Stomach (tissue), 4 donors: ENCODE data around the gene RFX4.

Experiments used
- CTCF ChIP-seq, 7 experiments: fragments of 450-650 bp in 4 of 7; fragments of 200-600 bp in 3 of 7; sonication (generic) in 3 of 7; IDR thresholded peaks; one replicate each; pipeline ENCODE4 v1.5.1; 2016 to 2019; ENCODE audit warnings: antibody characterized with exemption in 7 of 7, control low read depth in 2 of 7, mild to moderate bottlenecking in 1 of 7
- POLR2A ChIP-seq, 4 donors: fragments of 450-650 bp; IDR thresholded peaks; one replicate each; pipeline ENCODE4 v1.6.1; 2016; ENCODE audit warnings: antibody characterized with exemption in 4 of 4, control low read depth in 2 of 4, mild to moderate bottlenecking in 1 of 4, moderate library complexity in 1 of 4
- POLR2AphosphoS5 ChIP-seq, 3 donors: sonication (generic); formaldehyde crosslinking; IDR thresholded peaks; one replicate each; pipeline ENCODE4 v1.6.1; 2016; ENCODE audit warnings: antibody characterized with exemption in 3 of 3

DNA sequence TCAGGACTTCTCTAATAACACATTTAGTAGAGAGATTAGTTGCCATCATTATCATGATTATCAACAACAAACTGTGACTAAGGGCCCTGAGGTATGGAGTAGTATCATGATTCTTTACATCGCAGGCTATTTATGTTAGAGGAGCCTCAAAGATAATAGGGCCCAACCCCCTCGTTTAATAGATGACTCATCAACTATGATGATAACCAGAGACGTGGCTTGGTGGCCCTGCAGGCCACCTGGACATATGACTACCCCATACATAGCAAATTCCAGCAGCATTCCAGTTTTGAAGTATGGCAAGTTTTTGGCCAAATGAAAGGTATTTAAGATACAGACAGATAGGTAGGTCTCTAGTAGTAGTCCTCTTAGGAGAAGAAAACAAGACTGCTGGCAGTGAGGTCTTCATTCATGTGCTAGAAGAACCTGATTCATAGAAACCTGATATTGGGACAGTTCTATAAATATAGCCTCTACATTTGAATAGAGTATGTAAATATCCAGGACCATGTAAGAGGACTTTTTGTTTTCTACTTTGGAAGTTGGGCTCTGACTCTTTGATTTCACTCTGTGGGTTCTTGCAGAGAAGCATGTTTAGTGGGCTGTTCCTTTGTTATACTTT is 197.3 kb downstream of the RFX4 start:
- TF ChIP-seq POLR2A (IDR thresholded peaks at IDR 0.05) (no peak), CTCF (IDR thresholded peaks at IDR 0.05) (no peak), POLR2AphosphoS5 (IDR thresholded peaks at IDR 0.05) (no peak)
